H1 (cell line): ENCODE data around the gene TRAPPC12. TPM values are rescaled to one million over a fixed set of nuclear protein-coding genes. Genes with fewer than 3 reads are reported as not detected.

Experiments
- CTCF ChIA-PET: fragments of 300-600 bp; sonication (Branson Sonifier 250); formaldehyde crosslinking; loops from one replicate; lab custom pipeline; 2021; ENCODE audit not compliant: partially characterized antibody; lab: Charles Lee
- POLR2A ChIA-PET: fragments of 300-600 bp; sonication (Branson Sonifier 250); formaldehyde crosslinking; loops from one replicate; lab custom pipeline; 2021; ENCODE audit warnings: inconsistent platforms; ENCODE audit not compliant: partially characterized antibody; lab: Charles Lee
- DNase-seq, 2 experiments: peaks; one replicate each; pipeline versions ENCODE4 v3.0.0 to v3.0.0-alpha.2; 2010 to 2022; ENCODE audit warnings: low spot score in 2 of 2, low read depth in 1 of 2, mixed read lengths in 1 of 2
- FAIRE-seq: peaks from 2 replicates; lab custom pipeline; 2011; peaks lifted over from hg19 to GRCh38; lab: Jason Lieb, UNC
- H2AFZ ChIP-seq: 2 replicates; pipeline ENCODE4 v1.8.1; 2012; ENCODE audit warnings: low read length, inconsistent platforms
- H2AK5ac ChIP-seq: 2 replicates; pipeline ENCODE4 v1.6.1; 2013; ENCODE audit warnings: low read depth, low read length
- H2BK120ac ChIP-seq: replicated peaks from 2 replicates; pipeline ENCODE3; 2013; ENCODE audit warnings: low read depth, low read length, inconsistent platforms
- H2BK12ac ChIP-seq: 2 replicates; pipeline ENCODE4 v1.6.1; 2013; ENCODE audit warnings: low read depth, low read length
- H2BK15ac ChIP-seq: 2 replicates; pipeline ENCODE4 v1.6.1; 2013; ENCODE audit warnings: low read length
- H2BK20ac ChIP-seq: 2 replicates; pipeline ENCODE4 v1.6.1; 2013; ENCODE audit warnings: low read length
- H2BK5ac ChIP-seq: 2 replicates; pipeline ENCODE4 v1.6.1; 2013; ENCODE audit warnings: low read depth, low read length
- H3K14ac ChIP-seq: 2 replicates; pipeline ENCODE4 v1.6.1; 2013; ENCODE audit warnings: inconsistent platforms; ENCODE audit not compliant: insufficient read length
- H3K18ac ChIP-seq: 2 replicates; pipeline ENCODE4 v1.6.1; 2013; ENCODE audit warnings: low read length; ENCODE audit errors: extremely low read depth
- H3K23ac ChIP-seq: 2 replicates; pipeline ENCODE4 v1.6.1; 2013; ENCODE audit warnings: inconsistent platforms; ENCODE audit not compliant: insufficient read length
- H3K23me2 ChIP-seq: 2 replicates; pipeline ENCODE4 v1.6.1; 2013; ENCODE audit warnings: low read depth, low read length
- H3K27ac ChIP-seq: 2 replicates; pipeline ENCODE4 v1.6.1; 2011; ENCODE audit warnings: low read depth, low read length, inconsistent platforms
- H3K27me3 ChIP-seq, 4 experiments: replicated peaks in 1 of 4; 1 replicate in 1 of 4; 2 replicates in 3 of 4; pipeline versions ENCODE4 v1.6.1 to v1.8.1; 2011 to 2013; ENCODE audit warnings: low read length in 3 of 4, mild to moderate bottlenecking in 3 of 4, inconsistent platforms in 2 of 4, mixed read lengths in 2 of 4, moderate library complexity in 1 of 4; ENCODE audit not compliant: control insufficient read depth in 3 of 4, insufficient read depth in 3 of 4; ENCODE audit errors: extremely low read depth in 1 of 4
- H3K36me3 ChIP-seq, 4 experiments: 2 replicates each; pipeline versions ENCODE4 v1.6.1 to v1.8.1; 2011 to 2013; ENCODE audit warnings: mild to moderate bottlenecking in 4 of 4, low read length in 3 of 4, moderate library complexity in 2 of 4, control low read depth in 1 of 4, inconsistent platforms in 1 of 4; ENCODE audit not compliant: insufficient read depth in 4 of 4, control insufficient read depth in 2 of 4
- H3K4ac ChIP-seq: replicated peaks from 2 replicates; pipeline ENCODE3; 2013; ENCODE audit warnings: low read length, low read depth, mixed read lengths, inconsistent platforms; ENCODE audit not compliant: insufficient read length
- H3K4me1 ChIP-seq, 4 experiments: replicated peaks in 1 of 4; 1 replicate in 1 of 4; 2 replicates in 3 of 4; pipeline versions ENCODE4 v1.6.1 to v1.8.1; 2011 to 2013; ENCODE audit warnings: low read length in 3 of 4, inconsistent platforms in 2 of 4, mixed read lengths in 1 of 4; ENCODE audit not compliant: insufficient read depth in 4 of 4, control insufficient read depth in 3 of 4
- H3K4me2 ChIP-seq, 2 experiments: 2 replicates each; pipeline versions ENCODE4 v1.6.1 to v1.8.1; 2011 to 2013; ENCODE audit warnings: low read depth in 2 of 2, low read length in 2 of 2, control low read depth in 1 of 2, inconsistent platforms in 1 of 2, mild to moderate bottlenecking in 1 of 2; ENCODE audit not compliant: insufficient read depth in 1 of 2
- H3K4me3 ChIP-seq, 4 experiments: fragments of 200-600, 300-600 bp in 1 of 4; sonication (generic), shearing (Covaris generic), sonication (Bioruptor Twin) in 1 of 4; 2 replicates each; pipeline versions ENCODE4 v1.5.1 to v1.8.1; 2011 to 2016; ENCODE audit warnings: low read length in 4 of 4, low read depth in 3 of 4, control low read depth in 2 of 4, inconsistent platforms in 2 of 4, mild to moderate bottlenecking in 2 of 4, mixed read lengths in 1 of 4, moderate library complexity in 1 of 4; ENCODE audit not compliant: insufficient read depth in 2 of 4; ENCODE audit errors: extremely low read depth in 1 of 4
- H3K56ac ChIP-seq: replicated peaks from 2 replicates; pipeline ENCODE3; 2013; ENCODE audit warnings: low read depth, mild to moderate bottlenecking, mixed read lengths, low read length, inconsistent platforms; ENCODE audit not compliant: insufficient read length
- H3K79me1 ChIP-seq: 2 replicates; pipeline ENCODE4 v1.6.1; 2013; ENCODE audit warnings: low read depth, low read length, control low read depth
- H3K79me2 ChIP-seq, 2 experiments: 2 replicates each; pipeline versions ENCODE4 v1.6.1 to v1.8.1; 2012 to 2013; ENCODE audit warnings: low read length in 2 of 2, mild to moderate bottlenecking in 2 of 2, inconsistent platforms in 1 of 2; ENCODE audit not compliant: insufficient read depth in 2 of 2, control insufficient read depth in 1 of 2
- H3K9ac ChIP-seq, 4 experiments: replicated peaks in 1 of 4; 1 replicate in 1 of 4; 2 replicates in 3 of 4; pipeline versions ENCODE4 v1.6.1 to v1.8.1; 2011 to 2013; ENCODE audit warnings: low read depth in 3 of 4, low read length in 3 of 4, control low read depth in 2 of 4, mild to moderate bottlenecking in 2 of 4, moderate library complexity in 2 of 4, inconsistent platforms in 1 of 4; ENCODE audit errors: extremely low read depth in 1 of 4
- H3K9me3 ChIP-seq, 2 experiments: 2 replicates each; pipeline versions ENCODE4 v1.6.1 to v1.8.1; 2012 to 2013; ENCODE audit warnings: mild to moderate bottlenecking in 2 of 2, moderate library complexity in 2 of 2, control low read depth in 1 of 2, inconsistent platforms in 1 of 2, low read depth in 1 of 2, low read length in 1 of 2, mixed read lengths in 1 of 2; ENCODE audit not compliant: insufficient read depth in 2 of 2
- H4K20me1 ChIP-seq, 2 experiments: replicated peaks in 1 of 2; 2 replicates each; pipeline versions ENCODE3 to v1.8.1; 2011 to 2013; ENCODE audit warnings: inconsistent platforms in 2 of 2, low read length in 2 of 2, mild to moderate bottlenecking in 1 of 2; ENCODE audit not compliant: insufficient read depth in 2 of 2, control insufficient read depth in 1 of 2
- H4K5ac ChIP-seq: 2 replicates; pipeline ENCODE4 v1.6.1; 2013; ENCODE audit warnings: low read length, low read depth, mixed read lengths, inconsistent platforms; ENCODE audit not compliant: insufficient read length
- H4K8ac ChIP-seq: 2 replicates; pipeline ENCODE4 v1.8.0; 2013; ENCODE audit warnings: mild to moderate bottlenecking, moderate library complexity, low read length, inconsistent platforms; ENCODE audit not compliant: insufficient read depth; ENCODE audit errors: extremely low read depth
- H4K91ac ChIP-seq: replicated peaks from 2 replicates; pipeline ENCODE3; 2013; ENCODE audit warnings: low read length, mixed read lengths, inconsistent platforms; ENCODE audit not compliant: insufficient read length
- KDM4A ChIP-seq: IDR thresholded peaks from one replicate; pipeline ENCODE4 v1.7.1; 2012; ENCODE audit warnings: low read depth, mild to moderate bottlenecking, moderate library complexity, low read length, inconsistent platforms; ENCODE audit not compliant: severe bottlenecking
- MAFK ChIP-seq: IDR thresholded peaks from 2 replicates; pipeline ENCODE4 v1.6.1; 2012; ENCODE audit warnings: low read depth, mild to moderate bottlenecking, improper control_type of control experiment, low read length
- RFX5 ChIP-seq: IDR thresholded peaks from 2 replicates; pipeline ENCODE4 v1.6.1; 2011; ENCODE audit warnings: low read depth, low read length, improper control_type of control experiment, borderline replicate concordance
- SIN3A ChIP-seq, 2 experiments: IDR thresholded peaks in 1 of 2; conservative IDR thresholded peaks in 1 of 2; 2 replicates each; pipeline ENCODE4 v1.6.1; 2011 to 2012; ENCODE audit warnings: low read length in 2 of 2, improper control_type of control experiment in 1 of 2, low read depth in 1 of 2, mild to moderate bottlenecking in 1 of 2
- TAF1 ChIP-seq: IDR thresholded peaks from 2 replicates; pipeline ENCODE4 v1.6.1; 2011; ENCODE audit warnings: mild to moderate bottlenecking, low read depth, low read length
- WGBS, 2 experiments: shearing (Covaris generic) in 1 of 2; methylation state at CpG; one replicate each; pipeline versions ENCODE4 v1.1.6 to v1.1.7; 2013 to 2015; ENCODE audit warnings: low lambda C conversion rate in 2 of 2, mixed read lengths in 2 of 2, inconsistent platforms in 1 of 2, low coverage in 1 of 2, missing lambda C conversion rate in 1 of 2; ENCODE audit not compliant: insufficient replicate concordance in 2 of 2, insufficient coverage in 1 of 2, insufficient read length in 1 of 2; ENCODE audit errors: extremely low coverage in 1 of 2, missing lambda C conversion rate in 1 of 2; 5-methylcytosine and 5-hydroxymethylcytosine counted together
- polyA plus RNA-seq, 7 experiments: library from polyadenylated mRNA; depleted of rRNA in 3 of 7; stranded (reverse) in 5 of 7; unstranded in 2 of 7; fragments of >200 nt in 5 of 7; fragments of 200-250 nt in 2 of 7; gene quantifications; 1 replicate in 5 of 7; 2 replicates in 1 of 7; 4 replicates in 1 of 7; pipeline versions ENCODE4 v1.2.1 to v1.2.3, GENCODE V29; 2011 to 2013; ENCODE audit warnings: missing spikeins in 2 of 7, mixed read lengths in 2 of 7
- total RNA-seq: library from RNA; stranded (reverse); fragmentation: NEBNext Ultra II Directional; extraction: Animal tissue kit (Norgen Biotek cat#: 25700); gene quantifications from 2 replicates; pipeline ENCODE4 v1.2.1, GENCODE V29; 2021
- TF ChIP-seq, protein P1 (sequence below): IDR thresholded peaks from 2 replicates; pipeline ENCODE4 v1.6.1; 2012; ENCODE audit warnings: low read length, inconsistent platforms

Gene TRAPPC12
- total and polyA plus RNA-seq, 2 of the 8 experiments (the other 6 are each of a cell fraction or from before 2014, with no cell fraction given): 35.0 to 67.3 TPM

DNA sequence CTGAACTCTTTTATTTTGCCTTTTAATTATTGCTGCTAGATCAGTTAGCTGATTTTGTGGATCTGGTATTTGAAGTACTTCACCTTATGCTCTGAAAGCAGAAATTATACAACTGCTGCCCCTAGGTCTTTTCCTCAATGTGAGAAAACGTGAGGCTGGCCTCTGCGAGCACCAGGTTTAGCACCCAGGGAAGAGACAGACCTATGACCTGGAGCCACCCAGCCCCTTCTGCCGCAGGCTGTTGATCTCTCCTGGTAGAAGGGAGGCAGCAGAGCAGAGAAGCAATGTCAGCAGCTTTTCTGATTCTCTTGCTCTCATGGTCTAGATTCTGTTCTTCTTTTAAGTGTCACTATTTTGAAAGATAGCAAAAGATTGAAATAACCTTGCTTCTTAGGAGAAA is 19.9 kb downstream of the TRAPPC12 start:
- no peak overlapping the region for H3K27ac ChIP-seq

More for the DNA sequence above, 19.9 kb downstream of the TRAPPC12 start:
- no peaks in the 10 kb centered on the region for H3K23me2 ChIP-seq
- no peak overlapping the region for H3K23ac ChIP-seq
- no peak overlapping the region for H3K4ac ChIP-seq
- no peak overlapping the region for H2BK15ac ChIP-seq
- FAIRE-seq: no peak
- no peak overlapping the region for H3K18ac ChIP-seq
- DNase-seq: no peak
- no peaks in the 10 kb centered on the region for H3K27me3 ChIP-seq
- H2BK20ac ChIP-seq: no peak overlapping the region
- H3K79me1 ChIP-seq: peaks cover 10% of the 10 kb centered on the region; the same call in 1 of the 2 replicates
- no peak overlapping the region for H4K8ac ChIP-seq
- no peak overlapping the region for H2BK12ac ChIP-seq
- peaks cover 2 to 14% (median 2%) of the 10 kb centered on the region in 4 experiments; a peak in 5 of 8 replicates for H3K36me3 ChIP-seq
- TF ChIP-seq, protein P1, sequence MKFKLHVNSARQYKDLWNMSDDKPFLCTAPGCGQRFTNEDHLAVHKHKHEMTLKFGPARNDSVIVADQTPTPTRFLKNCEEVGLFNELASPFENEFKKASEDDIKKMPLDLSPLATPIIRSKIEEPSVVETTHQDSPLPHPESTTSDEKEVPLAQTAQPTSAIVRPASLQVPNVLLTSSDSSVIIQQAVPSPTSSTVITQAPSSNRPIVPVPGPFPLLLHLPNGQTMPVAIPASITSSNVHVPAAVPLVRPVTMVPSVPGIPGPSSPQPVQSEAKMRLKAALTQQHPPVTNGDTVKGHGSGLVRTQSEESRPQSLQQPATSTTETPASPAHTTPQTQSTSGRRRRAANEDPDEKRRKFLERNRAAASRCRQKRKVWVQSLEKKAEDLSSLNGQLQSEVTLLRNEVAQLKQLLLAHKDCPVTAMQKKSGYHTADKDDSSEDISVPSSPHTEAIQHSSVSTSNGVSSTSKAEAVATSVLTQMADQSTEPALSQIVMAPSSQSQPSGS: no peak
- TF ChIP-seq TAF1: no peak
- no peak for TF ChIP-seq SIN3A (conservative IDR thresholded peaks at IDR 0.05 in 1 of 2, IDR thresholded peaks at IDR 0.05 in 1 of 2; ENCODE audit: low read depth in 1 of 2, low read length in 2 of 2)
- TF ChIP-seq KDM4A: no peak
- TF ChIP-seq MAFK: no peak
- TF ChIP-seq RFX5: no peak
- no peak overlapping the region for H4K5ac ChIP-seq
- H3K9me3 ChIP-seq: peaks cover 2 to 9% of the 10 kb centered on the region in 2 experiments; a peak in 2 of 4 replicates
- POLR2A ChIA-PET: interaction anchor here (0.9 to 1.2 kb wide), 3 partner anchors 10 to 22 kb away, joined by 3 read pairs; partner anchors contain the start of gene EIPR1
- H3K79me2 ChIP-seq: peaks cover 0 to 8% of the 10 kb centered on the region in 2 experiments; a peak in 1 of 4 replicates
- H4K91ac ChIP-seq: no peak overlapping the region
- peaks cover 0 to 3% of the 10 kb centered on the region in 2 experiments for H4K20me1 ChIP-seq
- no peak overlapping the region for H2AK5ac ChIP-seq
- H3K4me2 ChIP-seq: peak overlapping the region; percentile 25 to 37; a peak in 2 of 4 replicates
- WGBS, 2 experiments: 53% methylated on average over 3 of the region's 3 CpGs; no CpG with 5 or more reads in 1 of the 2 experiments
- H2BK120ac ChIP-seq: no peak overlapping the region
- H3K4me3 ChIP-seq: no peak overlapping the region; a peak in 1 of 8 replicates
- H2AFZ ChIP-seq: no peak overlapping the region
- H3K4me1 ChIP-seq: peaks cover 0 to 12% (median 8%) of the 10 kb centered on the region in 4 experiments; a peak in 6 of 7 replicates
- CTCF ChIA-PET: interaction anchor here (0.6 to 3.2 kb wide), 6 partner anchors 13 to 1618 kb away, joined by 3 to 13 read pairs (median 4); no protein-coding TSS in a partner anchor
- H3K9ac ChIP-seq: no peak overlapping the region; a peak in 1 of 7 replicates
- no peak overlapping the region for H3K56ac ChIP-seq
- no peak overlapping the region for H3K14ac ChIP-seq
- H2BK5ac ChIP-seq: no peak overlapping the region
